ENCODE results near the gene CD22.

DNA sequence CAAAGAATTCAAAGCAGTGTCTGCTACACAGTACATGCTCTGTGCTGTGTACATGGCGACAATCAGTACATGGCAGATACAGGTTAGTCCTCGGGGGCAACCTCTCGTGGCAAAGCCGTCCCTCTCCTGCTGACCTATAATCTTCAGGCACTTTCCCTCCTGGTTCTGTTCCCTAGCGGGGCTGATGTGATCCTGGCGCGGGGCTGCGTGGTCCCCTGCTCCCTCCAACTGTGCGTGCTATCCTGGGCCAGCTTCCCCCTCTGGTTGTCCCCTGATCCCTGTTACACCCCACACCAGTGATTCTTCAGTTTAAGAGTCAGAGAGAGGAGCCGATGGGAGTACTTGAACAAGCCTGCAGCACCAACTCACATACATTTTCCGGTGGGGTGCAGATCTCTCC, 25.0 kb upstream of the CD22 start:
- TF ChIP-seq FOXM1 (IDR thresholded peaks at IDR 0.05; ENCODE audit: borderline replicate concordance) (no peak), FOXA1 (IDR thresholded peaks at IDR 0.05) (no peak), FOXK2 (IDR thresholded peaks at IDR 0.05) (no peak), TARDBP (IDR thresholded peaks at IDR 0.05) (no peak), SUZ12 (IDR thresholded peaks at IDR 0.05) (no peak), SP1 (IDR thresholded peaks at IDR 0.05) (no peak), NFRKB (IDR thresholded peaks at IDR 0.05) (no peak), ZNF384 (IDR thresholded peaks at IDR 0.05) (no peak), LEF1 (IDR thresholded peaks at IDR 0.05; ENCODE audit: borderline replicate concordance) (no peak), CTBP1 (IDR thresholded peaks at IDR 0.05; ENCODE audit: borderline replicate concordance) (no peak), ARNT (IDR thresholded peaks at IDR 0.05) (no peak), BHLHE40 (IDR thresholded peaks at IDR 0.05; ENCODE audit: borderline replicate concordance) (no peak), HDGF (IDR thresholded peaks at IDR 0.05; ENCODE audit: borderline replicate concordance) (no peak)
- TF ChIP-seq, protein P1, sequence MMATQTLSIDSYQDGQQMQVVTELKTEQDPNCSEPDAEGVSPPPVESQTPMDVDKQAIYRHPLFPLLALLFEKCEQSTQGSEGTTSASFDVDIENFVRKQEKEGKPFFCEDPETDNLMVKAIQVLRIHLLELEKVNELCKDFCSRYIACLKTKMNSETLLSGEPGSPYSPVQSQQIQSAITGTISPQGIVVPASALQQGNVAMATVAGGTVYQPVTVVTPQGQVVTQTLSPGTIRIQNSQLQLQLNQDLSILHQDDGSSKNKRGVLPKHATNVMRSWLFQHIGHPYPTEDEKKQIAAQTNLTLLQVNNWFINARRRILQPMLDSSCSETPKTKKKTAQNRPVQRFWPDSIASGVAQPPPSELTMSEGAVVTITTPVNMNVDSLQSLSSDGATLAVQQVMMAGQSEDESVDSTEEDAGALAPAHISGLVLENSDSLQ (IDR thresholded peaks at IDR 0.05): no peak

All from HEK293T (cell line).